Skeletal muscle cell (primary cell): Measurements from ENCODE around the gene RRP36.
A peak's percentile ranks its signal among the peaks of the same experiment; 100 is the strongest.
"Not testable (repeated sequence)": the region's sequence is repeated elsewhere in the genome, so short reads cannot be mapped to it uniquely, and the experiment has no call there.

Source experiments
- DNase-seq: peaks from one replicate; pipeline ENCODE4 v3.0.0-alpha.2; 2010; ENCODE audit warnings: low read depth
- H3K4me3 ChIP-seq: 2 replicates; pipeline ENCODE4 v1.5.1; 2011; ENCODE audit warnings: low read depth, mild to moderate bottlenecking, control low read depth, low read length, moderate library complexity

RRP36 gene

GRCh38 chr6:43033496-43034189 is 12.2 kb downstream of the RRP36 start:
- DNase-seq: no peak
- H3K4me3 ChIP-seq: no peak overlapping the region

DNA sequence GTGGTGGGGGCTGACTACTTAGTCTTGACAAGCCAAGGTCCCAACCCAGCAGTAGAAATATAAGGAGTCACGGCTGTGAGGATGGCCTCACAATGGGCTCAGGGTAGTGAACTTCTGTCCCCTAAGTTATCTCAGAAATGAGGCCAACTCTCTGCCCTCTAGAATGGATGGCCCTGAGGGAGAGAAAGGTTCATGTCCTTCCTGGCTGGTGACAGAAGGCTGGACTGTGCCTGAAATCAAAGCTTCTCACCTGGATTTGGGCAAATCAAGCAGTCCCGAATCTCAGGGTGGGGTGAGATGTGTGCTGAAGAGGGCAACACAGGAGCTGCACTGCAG is 12.7 kb downstream of the RRP36 start:
- no peak for DNase-seq
- H3K4me3 ChIP-seq: no peak overlapping the region

DNA sequence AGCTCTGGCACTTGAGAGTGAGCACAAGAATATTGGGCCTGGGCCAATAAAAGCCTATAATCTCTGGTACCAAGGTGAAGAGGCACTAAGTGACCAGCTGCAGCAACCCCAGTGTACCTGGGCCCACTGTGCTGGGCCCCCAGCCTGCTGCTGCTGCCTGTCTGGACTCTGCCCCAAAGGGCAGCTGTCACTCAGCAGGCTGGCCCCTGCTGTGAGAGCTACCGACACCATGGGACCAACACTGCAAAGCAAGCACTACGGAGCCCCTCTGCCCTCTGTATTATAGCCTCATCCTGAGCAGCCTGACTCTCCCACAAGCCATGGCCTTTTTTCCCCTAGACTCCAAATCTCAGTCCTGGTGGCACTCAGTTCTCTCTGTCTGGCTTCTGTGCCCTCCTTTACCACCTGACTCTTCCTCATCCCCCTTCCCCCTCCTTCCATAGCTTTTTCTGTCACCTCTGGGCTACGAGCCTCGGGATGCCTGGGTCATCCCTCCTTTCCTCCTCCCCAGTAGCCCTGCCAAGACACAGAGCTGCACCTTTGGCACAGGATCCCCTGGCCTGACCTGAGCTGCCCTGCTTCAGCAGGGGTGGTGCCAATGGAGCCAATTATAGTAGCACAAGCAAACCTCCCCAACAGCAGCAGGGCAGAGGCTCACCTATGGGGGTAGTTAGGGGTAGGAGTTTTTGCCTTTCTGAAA is 14.2 kb downstream of the RRP36 start:
- no peak for DNase-seq
- no peak overlapping the region for H3K4me3 ChIP-seq

GRCh38 chr6:43036712-43037111 is 15.3 kb downstream of the RRP36 start:
- no peak overlapping the region for H3K4me3 ChIP-seq
- no peak for DNase-seq

DNA sequence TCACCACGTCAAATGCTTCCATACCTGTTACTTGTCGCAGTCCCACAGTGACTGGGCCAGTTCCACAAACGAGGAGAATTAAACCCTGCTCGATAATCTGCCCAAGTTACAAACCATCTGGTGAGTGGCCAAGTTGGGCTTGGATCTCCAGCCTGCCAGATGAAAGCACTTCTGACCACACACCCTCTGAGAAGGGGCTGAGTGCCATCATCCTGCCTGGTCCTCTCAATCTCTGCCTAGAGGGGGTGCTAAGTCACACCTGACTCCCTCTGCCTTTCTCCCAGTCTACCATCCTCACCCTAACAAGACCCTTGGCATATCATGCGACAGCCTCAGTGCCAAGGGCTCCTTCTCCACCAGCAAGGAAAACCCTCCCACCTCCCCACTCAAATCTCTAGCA is 15.8 kb downstream of the RRP36 start:
- DNase-seq: no peak
- H3K4me3 ChIP-seq: no peak overlapping the region

- H3K4me3 ChIP-seq: no peak overlapping the region
- no peak for DNase-seq
These were observed 16.3 kb downstream of the RRP36 start for GRCh38 chr6:43037706-43038105.

DNA sequence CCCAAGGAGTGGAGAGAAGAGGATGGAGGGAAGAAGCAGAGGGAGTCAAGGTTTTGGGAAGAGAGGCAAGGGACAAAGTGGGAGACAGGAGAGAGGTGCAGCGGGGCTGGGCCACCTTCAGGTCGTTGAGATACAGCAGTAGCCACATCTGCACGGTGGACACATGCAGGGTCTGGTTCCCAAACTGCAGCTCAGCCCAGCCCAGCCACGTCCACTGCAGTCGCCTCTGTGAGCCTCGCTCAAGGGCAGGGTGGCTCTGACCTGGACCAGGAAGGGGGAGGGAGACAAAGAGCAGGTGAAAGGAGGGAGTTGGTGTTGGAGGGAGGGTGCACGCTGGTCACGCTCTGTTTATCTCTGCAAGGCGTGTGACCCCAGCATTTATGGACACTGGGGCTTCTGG is 17.3 kb downstream of the RRP36 start:
- H3K4me3 ChIP-seq: no peak overlapping the region

DNA sequence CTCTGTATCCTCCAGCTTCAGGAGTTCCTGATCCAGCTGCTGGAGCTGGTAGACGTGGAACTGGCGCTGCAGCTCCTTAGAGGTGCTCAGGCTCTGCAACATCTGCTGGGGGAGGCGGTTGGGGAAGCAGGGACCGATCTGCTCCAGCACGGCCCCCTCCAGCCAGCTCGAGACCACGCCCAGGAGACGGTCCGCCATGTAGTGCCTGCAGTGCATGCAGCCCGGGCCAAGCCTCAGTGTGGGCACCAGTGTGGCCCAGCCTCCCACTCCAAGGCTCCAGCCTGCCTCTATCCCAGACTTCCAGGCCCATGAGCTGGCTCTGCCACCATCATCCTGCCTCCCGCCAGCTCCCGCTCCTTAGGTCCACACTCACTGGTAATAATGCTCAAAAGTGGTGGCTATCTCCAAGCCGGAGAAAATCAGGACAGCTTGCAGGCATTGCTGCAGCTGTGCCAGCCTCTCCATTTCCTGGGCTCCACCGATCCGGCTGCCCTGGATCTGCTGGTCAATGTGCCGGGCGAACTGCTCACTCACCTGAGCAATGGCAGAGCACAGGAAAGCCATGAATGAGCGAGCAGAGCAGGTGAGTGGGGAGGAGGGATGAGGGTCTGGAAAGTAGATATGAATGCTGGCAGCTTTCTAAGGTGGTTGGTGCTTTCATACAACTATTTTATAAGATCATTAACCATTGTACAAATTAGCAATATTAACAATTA is 19.3 kb downstream of the RRP36 start:
- DNase-seq: no peak
- H3K4me3 ChIP-seq: no peak overlapping the region

More for the DNA sequence above, 17.3 kb downstream of the RRP36 start:
- no peak for DNase-seq

DNA sequence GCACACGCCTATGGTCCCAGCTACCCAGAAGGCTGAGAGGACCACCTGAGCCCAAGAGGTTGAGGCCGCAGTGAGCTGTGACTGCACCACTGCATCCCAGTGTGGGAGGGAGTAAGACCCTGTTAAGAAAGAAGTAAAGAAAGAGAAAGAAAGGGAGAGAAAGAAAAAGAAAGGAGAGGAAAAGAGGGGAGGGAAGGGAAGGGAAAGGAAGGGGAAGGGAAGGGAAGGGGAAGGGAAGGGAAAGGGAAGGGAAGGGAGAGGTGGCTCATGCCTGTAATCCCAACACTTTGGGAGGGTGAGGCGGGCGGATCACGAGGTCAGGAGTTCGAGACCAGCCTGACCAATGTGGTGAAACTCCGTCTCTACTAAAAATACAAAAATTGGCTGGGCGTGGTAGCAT is 20.1 kb downstream of the RRP36 start:
- DNase-seq, H3K4me3 ChIP-seq: not testable (repeated sequence)

DNA sequence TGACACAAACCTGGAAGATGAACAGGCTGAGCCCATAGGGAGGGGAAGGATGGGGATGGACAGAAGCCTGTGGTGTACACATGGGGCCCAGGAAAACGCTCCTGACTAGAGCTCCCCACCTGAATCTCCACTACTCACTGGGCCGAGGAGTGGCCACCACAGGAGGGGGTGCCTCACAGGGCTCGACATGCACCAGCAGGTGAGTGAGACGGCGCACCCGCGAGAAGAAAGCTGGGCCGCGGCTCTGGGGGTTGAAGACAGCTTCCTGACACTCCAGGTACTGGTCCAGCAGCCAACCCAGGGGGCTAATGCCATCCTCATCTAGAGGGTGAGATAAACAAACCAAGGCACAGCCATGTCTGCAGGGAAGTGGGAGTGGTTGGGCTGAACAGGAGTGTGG is 21.9 kb downstream of the RRP36 start:
- DNase-seq: no peak
- no peak overlapping the region for H3K4me3 ChIP-seq

DNA sequence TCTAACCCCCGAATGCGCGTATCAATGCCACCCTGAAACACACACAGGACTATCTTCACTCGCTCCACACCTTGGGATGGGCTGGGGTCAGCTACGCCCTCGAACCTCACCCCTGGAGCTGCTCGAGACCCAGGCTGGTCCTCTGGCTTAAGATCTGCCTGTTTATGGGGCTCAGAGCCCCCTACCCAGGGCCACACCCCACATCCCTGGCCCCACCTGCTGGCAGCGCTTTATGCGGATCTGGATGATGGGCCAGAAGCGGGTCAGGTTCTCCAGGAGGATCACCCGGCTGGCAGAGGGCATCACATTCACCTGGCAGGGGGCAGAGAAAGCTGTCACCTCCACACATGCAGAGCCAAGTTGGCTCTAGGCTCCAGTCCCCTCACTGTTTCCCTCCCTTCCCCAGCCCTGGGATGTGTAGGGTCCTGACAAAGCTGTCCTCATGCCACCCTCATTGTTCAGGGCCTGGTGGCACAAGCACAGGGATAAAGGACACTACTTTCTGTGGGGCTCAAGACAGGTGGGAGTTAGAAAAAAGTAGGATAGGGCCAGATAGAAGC is 24.0 kb downstream of the RRP36 start:
- no peak for DNase-seq
- no peak overlapping the region for H3K4me3 ChIP-seq

DNA sequence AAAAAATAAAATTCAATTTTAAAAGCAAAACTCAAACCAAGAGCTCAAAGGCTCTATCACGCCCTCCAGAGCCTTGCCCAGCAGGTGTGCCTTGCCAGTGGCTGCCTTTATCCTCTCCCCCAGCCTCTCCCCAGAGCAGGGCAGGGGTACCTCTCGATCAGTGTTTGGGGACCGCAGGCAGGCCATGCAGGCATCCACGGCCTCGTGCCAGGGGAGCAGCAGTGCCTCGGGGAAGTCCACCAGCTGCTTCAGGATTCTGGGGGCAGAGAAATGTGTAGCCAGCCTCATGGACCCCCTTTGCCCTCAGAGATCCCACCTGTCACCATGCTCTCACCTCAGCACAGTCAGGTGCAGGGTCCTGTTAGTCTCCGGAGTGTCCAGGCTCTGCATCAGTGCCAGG is 26.6 kb downstream of the RRP36 start:
- no peak for DNase-seq
- no peak overlapping the region for H3K4me3 ChIP-seq

DNA sequence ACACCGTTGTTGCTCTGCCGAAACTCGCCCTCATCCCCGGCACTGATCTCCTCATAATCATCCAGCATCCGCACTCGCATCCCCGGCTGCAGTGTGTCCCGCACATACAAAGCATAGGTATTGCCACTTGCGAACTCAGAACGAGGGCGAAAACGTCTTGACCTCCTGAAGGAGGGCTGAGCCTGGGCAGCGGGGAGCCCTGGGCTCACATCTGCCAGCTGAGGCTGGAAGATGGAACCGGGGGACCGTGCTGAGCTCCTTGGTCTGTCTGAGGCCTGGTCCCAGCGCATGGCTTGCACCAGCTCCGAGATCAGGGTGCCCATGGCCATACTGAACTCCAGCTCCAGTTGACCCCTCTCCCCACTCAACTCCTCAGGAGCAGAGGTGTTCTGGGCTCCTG is 29.6 kb downstream of the RRP36 start:
- no peak overlapping the region for H3K4me3 ChIP-seq
- no peak for DNase-seq

- no peak for DNase-seq
- peak overlapping the region; percentile 91 for H3K4me3 ChIP-seq
These were observed 30.9 kb downstream of the RRP36 start for GRCh38 chr6:43052225-43052841.

DNA sequence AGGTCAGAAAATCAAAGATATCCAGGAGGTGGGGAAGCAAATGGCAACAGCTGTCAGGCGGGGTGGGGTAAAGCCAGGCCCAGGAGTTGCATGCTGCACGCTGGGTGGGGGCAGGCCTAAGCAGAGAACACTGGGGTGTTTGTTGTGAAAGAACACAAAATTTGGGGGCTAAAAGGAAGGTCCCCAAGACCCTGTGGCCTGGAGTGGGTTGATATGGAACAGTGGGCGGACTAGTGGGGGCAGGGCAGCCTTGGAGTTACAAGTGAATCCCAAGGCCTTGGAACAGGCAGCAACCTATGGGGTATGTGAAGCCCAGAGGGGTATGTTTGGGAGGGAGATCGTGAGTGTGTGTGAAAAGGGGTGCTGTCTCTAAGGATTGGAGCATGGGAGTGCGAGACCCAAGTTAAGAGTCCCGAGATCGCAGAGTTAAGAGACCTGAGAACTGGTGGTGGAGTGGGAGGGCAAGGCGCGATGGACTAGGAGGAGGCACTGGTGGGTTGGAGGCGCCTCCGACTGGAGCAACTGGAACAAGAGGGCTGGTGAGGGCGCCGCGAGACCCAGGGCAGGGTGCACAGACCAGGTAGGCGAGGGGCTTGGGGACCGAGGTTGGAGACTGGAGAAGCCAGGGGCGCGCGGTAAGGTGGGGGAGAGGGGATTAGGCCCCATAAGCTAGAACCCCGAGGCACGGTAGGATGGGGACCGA is 31.6 kb downstream of the RRP36 start:
- DNase-seq: no peak
- H3K4me3 ChIP-seq: peak overlapping the region; percentile 91

DNA sequence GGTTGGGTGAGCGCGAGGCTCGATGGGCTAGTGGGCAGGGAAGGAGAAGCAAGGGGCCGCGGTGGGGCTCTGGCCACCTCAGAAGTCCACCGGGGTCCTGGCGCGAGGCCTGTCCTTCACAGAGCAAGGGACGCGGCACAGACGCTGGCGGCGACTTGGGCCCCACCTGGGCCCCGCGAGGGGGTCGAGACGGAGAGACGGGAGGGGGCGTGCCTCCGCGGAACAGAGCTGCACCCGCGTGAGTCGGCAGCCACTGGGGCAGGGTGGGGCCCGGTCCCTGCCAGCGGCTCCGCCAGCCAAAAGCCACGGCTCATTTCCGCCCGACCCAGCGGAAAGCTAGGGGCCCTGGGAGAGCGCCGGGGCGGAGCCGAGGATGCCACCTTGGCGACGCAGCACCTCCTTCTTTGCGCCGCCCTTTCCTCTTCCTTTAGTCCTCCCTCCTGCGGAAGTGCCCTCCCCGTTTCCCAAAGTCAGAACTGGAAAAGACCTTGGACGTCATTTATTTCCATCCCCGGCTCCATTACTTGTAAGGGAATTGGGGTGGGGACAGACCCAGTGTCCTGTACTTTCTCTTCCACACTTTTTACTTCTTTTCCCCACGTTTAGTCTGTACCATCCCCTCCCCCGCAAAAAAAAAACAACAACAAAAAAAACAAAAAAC is 32.3 kb downstream of the RRP36 start, which contains the start of gene CUL7:
TSS of gene CUL7 (minus strand) at position 307 of the 661 bp plus-strand sequence. CDS start 1,063 bp downstream, outside the sequence.
- DNase-seq: peak; percentile 84
- H3K4me3 ChIP-seq: peak within 1 kb of the TSS; percentile 91

- H3K4me3 ChIP-seq: peak overlapping the region; percentile 91
- no peak for DNase-seq
These were observed 33.0 kb downstream of the RRP36 start for GRCh38 chr6:43054206-43054943.

DNA sequence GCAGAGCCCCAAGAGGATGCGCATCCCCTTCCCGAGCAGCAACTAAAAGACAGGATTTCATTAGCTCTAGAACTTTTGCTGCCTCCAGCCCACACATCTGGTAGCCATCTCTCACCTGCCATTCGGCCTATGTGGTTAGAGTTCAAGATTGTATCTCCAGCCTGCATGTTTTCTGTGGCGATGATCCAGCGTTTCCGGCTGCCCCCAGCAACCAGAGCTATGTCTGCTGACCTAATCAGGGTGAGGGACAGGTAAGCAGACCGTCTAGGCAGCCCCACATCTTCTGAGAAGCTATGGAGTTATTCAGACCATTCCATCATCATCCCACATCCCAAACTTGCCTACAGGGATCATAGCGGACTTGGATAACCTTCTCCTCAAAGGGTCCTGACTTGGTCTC is 34.5 kb downstream of the RRP36 start:
- DNase-seq: no peak
- H3K4me3 ChIP-seq: no peak overlapping the region
